ENCODE results near the gene CBLC. TPM values are rescaled to one million over a fixed set of nuclear protein-coding genes. Genes with fewer than 3 reads are reported as not detected.

CBLC gene
- polyA plus RNA-seq, 3 donors = 3.8 to 4.1 (median 3.9) TPM

DNA sequence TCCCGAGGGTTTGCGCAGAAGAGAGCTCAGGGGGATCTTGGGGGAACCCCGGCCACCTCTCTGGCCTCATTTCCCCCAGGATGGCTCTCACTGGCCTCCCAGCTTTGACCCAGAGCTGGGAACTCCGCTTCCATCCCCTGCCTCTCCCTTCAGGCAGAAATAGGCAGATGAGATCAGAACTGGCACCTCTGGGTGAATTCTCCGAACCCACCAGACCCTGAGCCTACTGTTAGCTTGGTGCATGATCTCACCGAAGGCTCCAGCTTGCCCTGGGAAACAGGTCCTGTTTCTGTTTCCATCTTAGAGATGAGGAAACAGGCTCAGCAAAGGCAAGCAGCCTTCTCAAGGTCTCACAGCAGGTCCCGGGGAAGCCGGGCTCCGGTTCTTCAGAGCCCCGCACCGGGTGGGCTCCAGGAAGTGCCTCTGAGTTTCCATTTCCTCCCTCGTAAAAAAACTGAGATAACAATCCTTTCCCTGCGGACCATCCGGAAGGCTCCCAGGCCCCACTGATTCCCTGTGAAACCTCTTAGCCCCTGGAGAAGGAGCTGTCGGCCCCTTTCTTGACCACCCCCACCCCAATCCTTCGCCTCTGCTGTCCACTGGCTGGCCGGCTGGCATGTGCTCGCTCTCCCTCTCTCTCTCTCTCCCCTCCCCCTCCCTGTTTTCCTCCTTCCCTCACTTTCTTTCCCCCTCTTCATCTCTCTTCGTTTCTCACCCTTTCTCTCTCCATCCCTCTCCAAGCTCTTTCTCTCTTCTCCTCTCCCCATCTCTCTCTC is 70.5 kb downstream of the CBLC start:
- peak in 1 of 3 donors; percentile 40 for DNase-seq (ENCODE audit: low read depth in 3 of 3, low spot score in 2 of 3)

DNA sequence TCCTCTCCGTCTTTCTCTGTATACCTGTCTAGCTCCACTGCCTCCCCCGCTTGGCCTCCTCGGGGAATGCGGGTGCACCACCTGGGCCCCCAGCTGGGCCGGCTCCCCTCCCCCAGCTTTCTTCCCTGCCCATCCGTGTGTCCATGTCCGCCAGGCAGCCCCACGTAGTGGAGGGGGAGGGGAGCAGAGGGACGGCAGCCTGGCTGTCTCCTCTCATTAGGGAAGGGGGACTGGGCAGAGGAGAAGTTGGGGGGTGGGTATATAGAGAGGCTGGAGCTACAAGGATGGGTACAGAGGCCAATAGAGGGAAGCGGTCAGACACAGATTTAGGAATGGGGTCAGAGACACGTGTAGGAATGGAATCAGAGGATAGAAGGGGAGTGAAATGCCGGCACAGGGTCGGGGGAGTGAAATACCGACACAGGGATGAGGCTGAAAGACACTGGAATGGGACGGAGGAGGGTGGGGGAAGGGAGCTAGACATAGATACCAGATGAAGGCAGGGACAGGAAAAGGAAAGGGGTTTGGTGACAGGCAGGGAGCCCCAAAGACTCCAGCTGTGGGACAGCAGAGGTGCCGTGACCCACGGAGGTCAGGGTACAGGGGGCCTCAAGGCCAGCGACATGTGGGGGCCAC is 71.2 kb downstream of the CBLC start:
- DNase-seq (ENCODE audit: low read depth in 3 of 3, low spot score in 2 of 3) = peak in 1 of 3 donors; percentile 47

Other genes starting within 250 kb of the CBLC start
- gene CEACAM20, start 248.2 kb upstream of the CBLC start, polyA plus RNA-seq (ENCODE audit: insufficient read length in 3 of 3) = not detected
- gene IGSF23, start 164.3 kb upstream of the CBLC start, polyA plus RNA-seq (ENCODE audit: insufficient read length in 3 of 3) = 1 to 10 TPM in 2 of 3 donors, under 1 TPM in 1; 0.97 to 1.5 (median 1.3) TPM
- gene PVR, start 134.0 kb upstream of the CBLC start, polyA plus RNA-seq (ENCODE audit: insufficient read length in 3 of 3) = 10 to 100 TPM; 26.1 to 31.6 (median 31.1) TPM
- 10 to 100 TPM in 2 of 3 donors, 1 to 10 TPM in 1; 9.3 to 10.9 (median 10.5) TPM for gene CEACAM19, start 106.4 kb upstream of the CBLC start, polyA plus RNA-seq (ENCODE audit: insufficient read length in 3 of 3)
- gene CEACAM16, start 78.7 kb upstream of the CBLC start, polyA plus RNA-seq (ENCODE audit: insufficient read length in 3 of 3) = not detected
- 1 to 10 TPM; 4.8 to 5.8 (median 4.9) TPM for gene BCL3, start 29.2 kb upstream of the CBLC start, polyA plus RNA-seq (ENCODE audit: insufficient read length in 3 of 3)
- 100 to 1,000 TPM; 403 to 489 (median 434) TPM for gene BCAM, start 31.2 kb downstream of the CBLC start, polyA plus RNA-seq (ENCODE audit: insufficient read length in 3 of 3)
- gene NECTIN2, start 68.4 kb downstream of the CBLC start, polyA plus RNA-seq (ENCODE audit: insufficient read length in 3 of 3) = 100 to 1,000 TPM; 150 to 169 (median 157) TPM
- gene TOMM40, start 113.4 kb downstream of the CBLC start, polyA plus RNA-seq (ENCODE audit: insufficient read length in 3 of 3) = 10 to 100 TPM; 40.2 to 48.8 (median 46.0) TPM
- 100 to 1,000 TPM; 265 to 362 (median 295) TPM for gene APOE, start 127.9 kb downstream of the CBLC start, polyA plus RNA-seq (ENCODE audit: insufficient read length in 3 of 3)
- 10 to 100 TPM in 1 of 3 donors, 1 to 10 TPM in 2; 7.5 to 10.9 (median 9.1) TPM for gene APOC1, start 136.7 kb downstream of the CBLC start, polyA plus RNA-seq (ENCODE audit: insufficient read length in 3 of 3)
- not detected for gene APOC4, start 164.3 kb downstream of the CBLC start, polyA plus RNA-seq (ENCODE audit: insufficient read length in 3 of 3)
- 10 to 100 TPM in 1 of 3 donors, 1 to 10 TPM in 2; 5.8 to 12.7 (median 8.8) TPM for gene APOC2, start 168.2 kb downstream of the CBLC start, polyA plus RNA-seq (ENCODE audit: insufficient read length in 3 of 3)
- gene CLPTM1, start 177.5 kb downstream of the CBLC start, polyA plus RNA-seq (ENCODE audit: insufficient read length in 3 of 3) = 100 to 1,000 TPM; 109 to 127 (median 113) TPM
- 1 to 10 TPM; 4.8 to 4.9 (median 4.8) TPM for gene RELB, start 223.6 kb downstream of the CBLC start, polyA plus RNA-seq (ENCODE audit: insufficient read length in 3 of 3)